Neural cell (in vitro differentiated cells): ENCODE results near the gene ADCY7. TPM values are rescaled to one million over a fixed set of nuclear protein-coding genes. Genes with fewer than 3 reads are reported as not detected.

Source experiments
- H2AFZ ChIP-seq: fragments of 200-600, 300-800 bp; sonication (generic), shearing (Covaris generic); 2 replicates; pipeline ENCODE4 v1.6.0; 2014; ENCODE audit warnings: low read depth, mild to moderate bottlenecking, antibody characterized with exemption, low read length, moderate library complexity
- H3F3A ChIP-seq: fragments of 200-600 bp; shearing (Covaris generic); 2 replicates; pipeline ENCODE4 v1.6.1; 2016; ENCODE audit warnings: mild to moderate bottlenecking, moderate library complexity, mixed read lengths, antibody characterized with exemption, low read length; ENCODE audit not compliant: insufficient read depth, poor library complexity, severe bottlenecking
- H3K27ac ChIP-seq: fragments of 200-600, 300-800 bp; sonication (generic), shearing (Covaris generic); 2 replicates; pipeline ENCODE4 v1.5.1; 2014; ENCODE audit warnings: mild to moderate bottlenecking, low read length, moderate library complexity
- H3K27me3 ChIP-seq: fragments of 300-800, 200-600 bp; sonication (generic), shearing (Covaris generic); 2 replicates; pipeline ENCODE4 v1.6.0; 2014; ENCODE audit warnings: mild to moderate bottlenecking, low read depth, low read length, moderate library complexity; ENCODE audit not compliant: insufficient read depth
- H3K36me3 ChIP-seq: fragments of 300-800, 200-600 bp; sonication (generic), shearing (Covaris generic); 2 replicates; pipeline ENCODE4 v1.5.1; 2014; ENCODE audit warnings: mild to moderate bottlenecking, antibody characterized with exemption, low read length, moderate library complexity; ENCODE audit not compliant: insufficient read depth
- H3K4me2 ChIP-seq: fragments of 300-800, 200-600 bp; sonication (generic), shearing (Covaris generic); 2 replicates; pipeline ENCODE4 v1.6.0; 2014; ENCODE audit warnings: mild to moderate bottlenecking, low read length
- H3K4me3 ChIP-seq: fragments of 300-800, 200-600 bp; sonication (generic), shearing (Covaris generic); 2 replicates; pipeline ENCODE4 v1.5.1; 2014; ENCODE audit warnings: mild to moderate bottlenecking, low read length, moderate library complexity
- H3K79me2 ChIP-seq: fragments of 200-600 bp; shearing (Covaris generic); replicated peaks from 2 replicates; pipeline ENCODE4 v1.6.0; 2014; ENCODE audit warnings: mild to moderate bottlenecking, low read length, moderate library complexity; ENCODE audit not compliant: insufficient read depth
- H3K9ac ChIP-seq: fragments of 300-800, 200-600 bp; sonication (generic), shearing (Covaris generic); 2 replicates; pipeline ENCODE4 v1.6.1; 2016; ENCODE audit warnings: mild to moderate bottlenecking, low read length, mixed read lengths
- H3K9me2 ChIP-seq: fragments of 200-600 bp; shearing (Covaris generic); 2 replicates; pipeline ENCODE4 v1.6.1; 2016; ENCODE audit warnings: mild to moderate bottlenecking, low read length, mixed read lengths; ENCODE audit not compliant: insufficient read depth
- H3K9me3 ChIP-seq: fragments of 200-600, 300-800 bp; sonication (generic), shearing (Covaris generic); 2 replicates; pipeline ENCODE4 v1.6.1; 2016; ENCODE audit warnings: mild to moderate bottlenecking, mixed run types, low read length, moderate library complexity, mixed read lengths
- H4K20me1 ChIP-seq: fragments of 200-600 bp; shearing (Covaris generic); 2 replicates; pipeline ENCODE4 v1.6.1; 2016; ENCODE audit warnings: mild to moderate bottlenecking, mixed run types; ENCODE audit not compliant: insufficient read depth
- EP300 ChIP-seq: fragments of 450-650 bp; conservative IDR thresholded peaks from 2 replicates; pipeline ENCODE4 v1.6.1; 2014; ENCODE audit warnings: antibody characterized with exemption, mild to moderate bottlenecking, moderate library complexity; ENCODE audit not compliant: poor library complexity, severe bottlenecking
- EZH2 ChIP-seq: fragments of 200-600, 300-800 bp; shearing (Covaris generic), sonication (generic); IDR thresholded peaks from 2 replicates; pipeline ENCODE4 v1.6.1; 2014; ENCODE audit warnings: antibody characterized with exemption, low read length, borderline replicate concordance, mild to moderate bottlenecking; ENCODE audit not compliant: insufficient read depth, poor library complexity, severe bottlenecking
- MXI1 ChIP-seq: fragments of 450-650 bp; conservative IDR thresholded peaks from 2 replicates; pipeline ENCODE4 v1.6.1; 2014; ENCODE audit warnings: antibody characterized with exemption, mild to moderate bottlenecking; ENCODE audit not compliant: poor library complexity, severe bottlenecking
- POLR2AphosphoS5 ChIP-seq: IDR thresholded peaks from 2 replicates; pipeline ENCODE4 v1.6.1; 2012
- RAD21 ChIP-seq: fragments of 450-650 bp; conservative IDR thresholded peaks from 2 replicates; pipeline ENCODE4 v1.6.1; 2014; ENCODE audit warnings: antibody characterized with exemption, mild to moderate bottlenecking, moderate library complexity
- SMC3 ChIP-seq: fragments of 450-650 bp; conservative IDR thresholded peaks from 2 replicates; pipeline ENCODE4 v1.6.1; 2014; ENCODE audit warnings: antibody characterized with exemption, mild to moderate bottlenecking, moderate library complexity; ENCODE audit not compliant: poor library complexity
- TAF1 ChIP-seq: IDR thresholded peaks from 2 replicates; pipeline ENCODE4 v1.6.1; 2012; ENCODE audit warnings: low read depth
- polyA plus RNA-seq: library from polyadenylated mRNA; depleted of rRNA; stranded (reverse); fragments of >200 nt; gene quantifications from 2 replicates; pipeline ENCODE4 v1.2.3, GENCODE V29; 2014
- TF ChIP-seq, protein P1 (sequence below): IDR thresholded peaks from 2 replicates; pipeline ENCODE4 v1.6.1; 2012; ENCODE audit warnings: borderline replicate concordance
- TF ChIP-seq, protein P2 (sequence below): fragments of 450-650 bp; IDR thresholded peaks from 2 replicates; pipeline ENCODE4 v1.5.1; 2014; ENCODE audit warnings: antibody characterized with exemption, mild to moderate bottlenecking, moderate library complexity; ENCODE audit not compliant: poor library complexity, severe bottlenecking

ADCY7 gene
- polyA plus RNA-seq, 1 donor from 2014 or later, result 2.0 TPM

DNA sequence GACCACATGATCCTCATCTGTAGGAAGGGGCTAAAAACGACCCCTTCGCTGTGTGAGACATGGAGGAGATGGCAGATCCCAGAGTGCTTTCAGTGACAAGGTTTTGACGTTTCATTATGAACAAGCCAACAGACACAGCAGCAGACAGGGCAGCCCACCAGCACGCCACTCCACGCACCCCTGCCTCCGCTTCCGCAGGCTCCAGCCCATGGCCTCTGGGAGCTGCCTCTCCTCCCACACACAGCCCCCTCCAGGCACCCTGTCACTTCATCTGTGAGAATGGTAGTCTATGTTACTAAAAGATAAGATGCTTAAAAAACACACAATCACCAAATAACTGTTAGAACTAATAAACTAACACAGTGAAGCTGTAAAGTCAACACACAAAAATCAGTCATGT, 12.3 kb upstream of the ADCY7 start:
- Histone ChIP-seq H3F3A (no peaks in the 10 kb centered on the region), H2AFZ (no peak overlapping the region), H3K36me3 (no peaks in the 10 kb centered on the region), H4K20me1 (no peaks in the 10 kb centered on the region), H3K27me3 (no peaks in the 10 kb centered on the region), H3K27ac (no peak overlapping the region), H3K79me2 (no peaks in the 10 kb centered on the region), H3K4me3 (no peak overlapping the region), H3K9me2 (no peaks in the 10 kb centered on the region), H3K4me2 (no peak overlapping the region), H3K9me3 (no peaks in the 10 kb centered on the region), H3K9ac (no peak overlapping the region)
- TF ChIP-seq, protein P1, sequence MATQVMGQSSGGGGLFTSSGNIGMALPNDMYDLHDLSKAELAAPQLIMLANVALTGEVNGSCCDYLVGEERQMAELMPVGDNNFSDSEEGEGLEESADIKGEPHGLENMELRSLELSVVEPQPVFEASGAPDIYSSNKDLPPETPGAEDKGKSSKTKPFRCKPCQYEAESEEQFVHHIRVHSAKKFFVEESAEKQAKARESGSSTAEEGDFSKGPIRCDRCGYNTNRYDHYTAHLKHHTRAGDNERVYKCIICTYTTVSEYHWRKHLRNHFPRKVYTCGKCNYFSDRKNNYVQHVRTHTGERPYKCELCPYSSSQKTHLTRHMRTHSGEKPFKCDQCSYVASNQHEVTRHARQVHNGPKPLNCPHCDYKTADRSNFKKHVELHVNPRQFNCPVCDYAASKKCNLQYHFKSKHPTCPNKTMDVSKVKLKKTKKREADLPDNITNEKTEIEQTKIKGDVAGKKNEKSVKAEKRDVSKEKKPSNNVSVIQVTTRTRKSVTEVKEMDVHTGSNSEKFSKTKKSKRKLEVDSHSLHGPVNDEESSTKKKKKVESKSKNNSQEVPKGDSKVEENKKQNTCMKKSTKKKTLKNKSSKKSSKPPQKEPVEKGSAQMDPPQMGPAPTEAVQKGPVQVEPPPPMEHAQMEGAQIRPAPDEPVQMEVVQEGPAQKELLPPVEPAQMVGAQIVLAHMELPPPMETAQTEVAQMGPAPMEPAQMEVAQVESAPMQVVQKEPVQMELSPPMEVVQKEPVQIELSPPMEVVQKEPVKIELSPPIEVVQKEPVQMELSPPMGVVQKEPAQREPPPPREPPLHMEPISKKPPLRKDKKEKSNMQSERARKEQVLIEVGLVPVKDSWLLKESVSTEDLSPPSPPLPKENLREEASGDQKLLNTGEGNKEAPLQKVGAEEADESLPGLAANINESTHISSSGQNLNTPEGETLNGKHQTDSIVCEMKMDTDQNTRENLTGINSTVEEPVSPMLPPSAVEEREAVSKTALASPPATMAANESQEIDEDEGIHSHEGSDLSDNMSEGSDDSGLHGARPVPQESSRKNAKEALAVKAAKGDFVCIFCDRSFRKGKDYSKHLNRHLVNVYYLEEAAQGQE, result no peak
- TF ChIP-seq POLR2AphosphoS5, result peak; percentile 34

DNA sequence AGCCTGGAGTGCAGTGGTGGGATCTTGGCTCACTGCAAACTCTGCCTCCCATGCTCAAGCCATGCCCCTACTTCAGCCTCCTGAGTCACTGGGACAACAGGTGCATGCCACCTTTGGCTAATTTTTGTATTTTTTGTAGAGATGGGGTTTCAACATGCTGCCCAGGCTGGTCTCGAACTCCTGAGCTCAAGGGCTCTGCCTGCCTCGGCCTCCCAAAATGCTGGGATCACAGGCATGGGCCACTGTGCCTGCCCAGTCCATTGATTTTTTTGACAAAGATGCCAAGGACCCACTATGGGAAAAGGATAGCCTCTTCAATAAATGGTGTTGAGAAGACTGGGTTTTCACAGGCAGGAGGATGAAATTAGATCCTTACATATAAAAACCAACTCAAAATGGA, 10.8 kb upstream of the ADCY7 start:
- Histone ChIP-seq H2AFZ (no peak overlapping the region), H4K20me1 (no peaks in the 10 kb centered on the region), H3K4me2 (no peak overlapping the region), H3K27me3 (no peaks in the 10 kb centered on the region), H3K9me3 (no peaks in the 10 kb centered on the region), H3K9ac (no peak overlapping the region), H3K4me3 (no peak overlapping the region), H3K27ac (no peak overlapping the region), H3K9me2 (no peaks in the 10 kb centered on the region), H3K36me3 (no peaks in the 10 kb centered on the region), H3K79me2 (no peaks in the 10 kb centered on the region), H3F3A (no peaks in the 10 kb centered on the region)
- TF ChIP-seq MXI1 (no peak), RAD21 (no peak), POLR2AphosphoS5 (no peak), EZH2 (no peak), SMC3 (no peak), EP300 (no peak), TAF1 (no peak)
- TF ChIP-seq, protein P1, result no peak
- TF ChIP-seq, protein P2, sequence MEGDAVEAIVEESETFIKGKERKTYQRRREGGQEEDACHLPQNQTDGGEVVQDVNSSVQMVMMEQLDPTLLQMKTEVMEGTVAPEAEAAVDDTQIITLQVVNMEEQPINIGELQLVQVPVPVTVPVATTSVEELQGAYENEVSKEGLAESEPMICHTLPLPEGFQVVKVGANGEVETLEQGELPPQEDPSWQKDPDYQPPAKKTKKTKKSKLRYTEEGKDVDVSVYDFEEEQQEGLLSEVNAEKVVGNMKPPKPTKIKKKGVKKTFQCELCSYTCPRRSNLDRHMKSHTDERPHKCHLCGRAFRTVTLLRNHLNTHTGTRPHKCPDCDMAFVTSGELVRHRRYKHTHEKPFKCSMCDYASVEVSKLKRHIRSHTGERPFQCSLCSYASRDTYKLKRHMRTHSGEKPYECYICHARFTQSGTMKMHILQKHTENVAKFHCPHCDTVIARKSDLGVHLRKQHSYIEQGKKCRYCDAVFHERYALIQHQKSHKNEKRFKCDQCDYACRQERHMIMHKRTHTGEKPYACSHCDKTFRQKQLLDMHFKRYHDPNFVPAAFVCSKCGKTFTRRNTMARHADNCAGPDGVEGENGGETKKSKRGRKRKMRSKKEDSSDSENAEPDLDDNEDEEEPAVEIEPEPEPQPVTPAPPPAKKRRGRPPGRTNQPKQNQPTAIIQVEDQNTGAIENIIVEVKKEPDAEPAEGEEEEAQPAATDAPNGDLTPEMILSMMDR, result no peak
